Kasumi-1 (cell line): ENCODE measurements around the gene FAM181A.
A peak's percentile ranks its signal among the peaks of the same experiment; 100 is the strongest.

Source experiments
- DNase-seq, 2 experiments: peaks; one replicate each; lab custom pipeline; 2025; lab: John Stamatoyannopoulos, UW

FAM181A gene

GRCh38 chr14:93950948-93951634 lies 23.9 kb downstream of the FAM181A start:
- no peak for DNase-seq

- DNase-seq: no peak
Observed at GRCh38 chr14:93951635-93952540, 24.7 kb downstream of the FAM181A start.

DNA sequence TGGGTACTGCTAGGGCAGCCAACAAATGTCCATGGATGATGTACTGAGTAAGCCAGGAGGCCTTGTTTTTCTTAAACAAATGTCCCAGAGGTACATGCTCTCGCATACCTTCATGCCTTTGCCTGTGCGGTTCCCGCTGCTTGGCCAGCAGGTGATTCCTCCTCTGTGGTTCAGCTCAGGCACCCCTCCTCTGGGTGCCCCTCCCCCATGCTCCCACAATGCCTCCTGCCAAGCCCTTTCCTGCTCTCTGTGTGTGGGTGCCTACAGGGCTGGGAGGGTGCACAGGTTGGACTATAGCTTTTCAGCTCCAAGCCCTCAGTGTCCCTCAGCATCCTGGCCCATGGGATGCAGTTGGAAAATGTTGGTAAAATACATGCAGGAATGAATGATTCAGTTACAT lies 25.7 kb downstream of the FAM181A start:
- DNase-seq: no peak

- DNase-seq: no peak
Observed at GRCh38 chr14:93953263-93953662, 26.1 kb downstream of the FAM181A start.

- no peak for DNase-seq
Observed at GRCh38 chr14:93953739-93954515, 26.8 kb downstream of the FAM181A start.

DNA sequence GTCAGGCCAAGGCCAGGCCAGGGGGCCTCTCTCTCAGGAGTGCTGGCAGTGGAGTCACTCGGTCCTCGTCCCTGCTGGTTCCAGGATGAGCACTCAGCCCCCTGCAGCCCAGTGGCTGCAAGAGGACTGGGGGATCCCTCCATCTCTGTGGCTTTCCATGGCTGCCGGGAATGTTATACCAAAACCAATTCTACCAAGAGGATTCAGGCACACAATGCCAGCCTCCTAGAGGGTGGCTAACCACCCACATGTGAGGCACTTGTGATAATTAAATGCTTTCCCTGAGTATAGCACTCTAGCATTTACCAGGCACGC lies 27.3 kb downstream of the FAM181A start:
- no peak for DNase-seq

DNA sequence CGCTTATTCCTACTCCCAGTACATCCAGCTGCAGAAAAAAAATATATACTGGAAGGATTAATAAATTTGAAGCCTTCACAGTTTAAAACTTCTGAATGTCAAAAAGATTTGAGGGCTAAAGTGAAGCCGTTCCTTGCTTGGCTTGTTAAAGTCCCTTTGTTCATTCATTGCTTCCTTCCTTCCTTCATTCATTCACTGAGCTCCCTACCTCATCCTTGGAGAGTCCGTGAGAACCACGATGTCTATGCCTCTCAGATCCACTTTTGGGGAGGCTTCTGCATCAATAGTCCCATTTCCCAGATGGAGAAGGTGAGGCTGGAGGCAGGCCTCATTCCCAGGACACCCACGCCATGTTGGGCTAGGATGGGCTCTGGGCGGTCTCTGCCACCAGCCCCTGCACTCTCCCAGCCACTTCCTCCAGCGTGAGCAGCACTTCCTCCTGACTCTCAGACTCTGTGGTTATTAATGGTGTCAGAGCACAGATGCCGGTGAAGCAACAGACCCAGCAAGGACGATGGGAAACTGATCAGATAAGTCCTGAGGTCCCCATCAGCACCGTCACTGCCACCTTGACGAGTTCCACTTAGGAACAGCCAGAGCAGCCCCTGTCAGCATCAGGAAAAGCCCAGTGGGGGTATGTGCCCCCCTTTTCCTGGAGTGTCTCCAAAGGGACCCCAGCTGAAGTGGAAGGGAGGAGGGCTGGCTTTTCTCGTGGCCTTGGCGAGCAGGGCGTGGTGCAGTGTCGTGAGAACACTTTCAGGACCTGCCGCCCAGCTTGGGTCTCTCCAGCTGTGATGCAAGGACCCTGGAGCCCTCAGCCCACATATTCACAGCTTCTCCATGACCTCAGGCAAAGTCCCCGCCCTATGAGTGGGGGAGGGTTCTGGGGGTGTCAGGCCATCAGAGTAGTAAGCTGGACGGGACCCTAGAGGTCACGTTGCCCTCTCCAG lies 28.0 kb downstream of the FAM181A start:
- DNase-seq: peak; percentile 91 to 92

- no peak for DNase-seq
Observed at GRCh38 chr14:93955850-93956481, 28.8 kb downstream of the FAM181A start.

DNA sequence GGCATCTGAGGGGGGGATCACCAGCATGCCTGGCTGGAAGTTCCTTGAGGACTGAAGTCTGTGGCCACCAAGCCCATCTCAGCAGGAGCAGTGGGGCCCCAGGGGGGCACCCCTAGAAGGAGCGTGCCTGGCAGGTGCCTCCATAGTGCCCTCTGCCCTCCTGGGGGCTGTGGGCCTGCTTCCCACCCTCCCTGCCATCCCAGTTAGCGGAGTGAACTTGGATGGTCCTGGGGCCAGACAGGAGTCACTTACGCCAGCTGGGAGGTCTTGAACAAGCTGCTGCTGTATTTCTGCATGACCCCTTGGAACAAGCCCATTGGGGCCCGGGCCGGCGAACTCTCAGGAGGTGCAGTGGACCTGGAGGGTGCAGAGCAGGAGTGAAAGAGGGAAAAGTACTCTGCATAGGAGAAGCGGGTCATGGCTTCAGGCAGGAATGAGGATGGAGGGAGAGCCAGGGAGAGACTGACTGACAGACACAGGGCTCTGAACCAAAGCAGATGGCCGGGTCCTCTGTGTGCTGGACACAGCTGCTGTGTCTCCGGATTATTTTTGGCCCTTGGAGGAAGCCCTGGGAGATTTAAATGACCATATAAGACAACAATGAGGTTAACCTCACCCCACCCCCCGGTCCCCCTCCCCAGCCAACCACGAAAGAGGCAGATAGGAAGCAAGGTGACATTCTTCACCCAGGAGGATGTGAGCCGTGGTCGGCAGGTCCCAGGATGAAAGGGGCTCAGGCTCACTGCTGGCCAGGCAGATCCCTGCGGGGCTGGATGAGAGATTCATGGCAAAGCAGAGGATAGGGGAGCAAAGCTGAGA lies 29.6 kb downstream of the FAM181A start:
- DNase-seq: no peak

DNA sequence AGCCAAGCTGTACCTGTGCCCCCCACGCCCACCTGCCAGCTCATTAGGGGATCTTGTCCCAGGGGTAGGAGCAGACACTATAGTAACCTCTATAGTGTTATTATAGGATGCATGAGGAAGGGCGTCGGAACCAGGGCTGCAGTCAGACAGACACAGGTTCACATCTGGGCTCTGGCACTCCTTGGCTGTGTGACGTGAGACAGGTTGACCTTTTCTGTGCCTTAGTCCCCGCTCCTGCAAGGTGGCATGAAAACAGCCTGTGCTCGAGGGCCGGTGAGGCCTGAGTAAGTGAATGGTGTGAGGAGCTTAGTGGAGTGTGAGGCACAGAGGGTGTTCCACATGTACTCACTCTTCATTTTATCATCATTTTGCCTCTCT lies 30.2 kb downstream of the FAM181A start:
- no peak for DNase-seq

DNA sequence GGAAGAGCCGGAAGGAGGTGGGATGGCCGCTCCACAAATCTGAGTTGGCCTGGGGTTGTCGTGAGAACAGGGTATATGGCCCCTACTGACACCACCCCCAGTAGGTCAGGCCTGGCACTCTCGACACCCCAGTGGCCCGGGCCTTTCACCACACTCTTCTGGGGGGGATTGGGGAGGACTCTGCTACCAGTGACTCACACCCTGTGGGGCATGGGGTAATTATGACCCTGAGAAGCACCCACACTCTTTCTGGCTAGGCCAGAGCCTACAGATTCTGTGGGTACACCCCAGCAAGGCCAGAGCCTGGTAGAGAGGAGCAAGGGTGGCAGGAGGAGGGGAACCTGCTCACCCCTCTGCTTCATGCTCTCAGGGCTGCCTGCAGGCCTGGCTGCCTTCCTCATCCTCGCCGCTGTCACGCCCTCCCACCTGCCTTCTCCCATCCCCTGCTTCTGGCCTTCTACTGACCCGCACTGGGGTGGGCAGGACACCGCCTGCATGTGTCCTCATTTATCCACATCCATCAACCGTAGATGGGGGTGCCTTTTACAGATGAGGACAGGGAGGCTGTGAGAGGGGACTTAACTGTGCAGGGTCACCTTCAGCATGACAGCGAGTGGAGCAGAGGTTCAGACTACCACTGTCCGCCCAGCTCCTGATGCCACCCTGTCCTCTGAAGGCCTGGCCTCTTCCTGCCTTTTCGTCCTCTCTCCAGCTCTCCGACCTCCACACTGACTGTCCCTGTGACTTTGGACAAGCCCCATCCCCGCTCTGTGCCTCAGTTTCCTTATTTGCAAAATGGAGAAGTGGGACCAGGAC lies 30.8 kb downstream of the FAM181A start:
- no peak for DNase-seq

DNA sequence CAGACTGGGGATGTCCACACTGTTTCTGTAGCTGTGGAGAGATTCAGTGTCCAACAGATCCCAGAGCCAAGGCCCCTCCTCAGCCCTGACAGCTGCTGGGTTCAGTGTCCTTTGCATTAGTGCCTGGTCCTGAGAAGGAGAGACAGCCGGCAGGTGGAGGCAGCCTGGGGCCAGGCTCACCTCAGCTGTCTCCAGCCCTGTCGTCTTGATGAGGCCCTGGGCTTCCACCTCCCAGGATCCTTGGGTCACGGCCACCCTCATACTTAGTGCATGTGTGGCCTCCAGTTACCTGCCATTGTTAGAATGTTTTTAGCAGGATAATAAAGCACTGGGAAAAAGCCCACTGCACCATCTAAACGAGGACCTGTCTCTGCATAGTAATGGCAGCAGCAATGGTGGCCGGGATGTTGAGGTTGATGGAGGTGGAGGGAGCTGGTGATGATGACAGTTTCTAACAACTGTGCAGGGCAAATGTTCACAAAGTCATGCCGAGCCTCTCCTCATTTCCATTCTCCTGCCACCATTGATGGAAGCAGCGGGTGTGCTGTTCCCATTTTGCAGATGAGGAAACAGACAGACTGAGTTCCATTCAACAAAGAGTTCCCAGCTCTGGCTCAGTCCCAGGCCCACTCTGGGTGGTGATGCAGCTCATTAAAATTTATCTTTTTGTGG lies 31.6 kb downstream of the FAM181A start:
- DNase-seq: no peak

- peak; percentile 55 to 77 for DNase-seq
Observed at GRCh38 chr14:93959239-93960107, 32.3 kb downstream of the FAM181A start.

GRCh38 chr14:93960108-93960475 lies 32.9 kb downstream of the FAM181A start:
- DNase-seq: no peak

DNA sequence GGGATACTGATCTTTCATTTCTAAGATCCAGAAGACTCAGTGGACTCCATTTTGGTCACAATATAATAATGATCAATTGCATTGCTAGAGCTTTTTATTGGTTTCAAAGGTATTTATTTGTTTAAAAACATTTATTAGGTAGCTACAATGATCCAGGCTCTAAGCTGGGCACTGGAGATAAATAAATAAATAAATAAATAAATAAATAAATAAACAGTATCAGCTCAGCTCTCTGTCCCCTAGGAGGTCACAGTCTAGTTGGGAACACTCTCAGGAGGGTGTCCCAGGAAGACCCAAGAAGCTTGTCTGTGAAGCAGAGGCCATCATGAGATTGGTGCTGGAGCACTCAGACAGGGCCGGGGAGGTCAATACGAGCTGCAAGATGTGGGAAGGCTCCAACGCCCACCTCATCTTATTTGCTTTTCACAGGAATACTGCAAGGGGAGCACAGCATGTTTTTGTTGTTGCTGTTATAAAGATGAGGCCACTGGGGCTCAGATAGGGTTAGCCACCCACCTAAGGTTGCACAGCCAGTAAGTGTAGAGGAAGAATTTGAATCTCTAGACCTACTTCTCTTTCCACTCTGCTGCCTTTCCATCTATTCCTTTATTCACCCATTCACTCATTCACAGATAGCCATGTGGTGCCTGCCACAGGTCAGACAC lies 33.8 kb downstream of the FAM181A start:
- DNase-seq: no peak

DNA sequence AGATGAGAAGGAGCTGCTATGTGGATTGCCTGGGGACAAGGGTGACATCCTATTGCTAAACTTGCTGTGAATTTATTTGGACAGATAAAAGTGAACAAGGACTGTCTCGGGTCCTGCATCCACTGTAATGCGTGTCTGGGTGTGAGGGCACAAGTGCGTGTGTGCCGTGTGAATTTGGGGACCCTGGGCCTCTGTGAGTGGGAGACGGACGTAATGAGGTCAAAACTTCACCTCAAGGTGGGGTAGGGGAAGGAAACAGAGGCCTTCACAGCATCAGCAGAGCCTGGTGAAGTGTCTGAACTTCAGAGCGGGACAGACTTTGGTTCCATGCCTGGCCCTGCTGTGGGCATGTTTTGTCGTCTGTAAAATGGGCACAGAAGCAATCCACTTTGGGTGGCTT lies 34.5 kb downstream of the FAM181A start:
- DNase-seq: no peak
